ENCODE measurements around the gene HHLA2. TPM values are rescaled to one million over a fixed set of nuclear protein-coding genes. Genes with fewer than 3 reads are reported as not detected.

The HHLA2 gene
- total and polyA plus RNA-seq, 2 experiments from 2014 or later: not detected

DNA sequence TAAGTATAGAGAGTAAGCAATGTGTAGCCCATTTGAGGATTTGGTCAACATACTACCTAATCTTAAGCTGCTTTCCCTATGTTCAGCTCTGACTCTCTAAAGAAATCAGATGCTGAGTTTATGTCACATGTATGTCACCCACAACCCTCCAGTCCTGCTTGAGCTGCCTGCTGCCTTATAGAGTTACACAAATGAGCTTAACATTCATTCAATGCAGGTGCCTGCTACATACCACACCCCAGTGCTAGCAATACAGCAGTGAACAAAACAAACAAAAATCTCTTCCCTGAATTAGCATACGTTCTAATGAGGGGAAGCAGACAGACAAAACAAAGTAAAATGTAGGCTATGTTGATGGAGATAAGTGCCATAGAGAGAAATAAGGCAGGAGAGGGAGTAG is 93.0 kb downstream of the HHLA2 start:
- DNase-seq (ENCODE audit: low spot score) (no peak), ATAC-seq (0 out of 3 replicates have a peak, but pooled peaks have one; percentile 32)
- peaks cover 5% of the 10 kb centered on the region; the same call in 1 of the 2 replicates for H3K4me1 ChIP-seq (ENCODE audit: insufficient read depth)
- H3F3A ChIP-seq (replicated peaks; ENCODE audit: low read depth): no peaks in the 10 kb centered on the region
- H3K4me1 Mint-ChIP-seq: peaks cover 21% of the 10 kb centered on the region
- H3K9me2 ChIP-seq (ENCODE audit: insufficient read depth): 0 out of 2 replicates have a peak, but pooled peaks cover 5% of the 10 kb centered on the region
- H3K27me3 ChIP-seq (ENCODE audit: insufficient read depth): no peaks in the 10 kb centered on the region
- no peak overlapping the region for H3K4me2 ChIP-seq
- no peak overlapping the region for H3K4me3 ChIP-seq
- H2AFZ ChIP-seq: no peak overlapping the region
- no peaks in the 10 kb centered on the region for H3K36me3 Mint-ChIP-seq (ENCODE audit: low read depth)
- H3K79me2 ChIP-seq (replicated peaks; ENCODE audit: insufficient read depth): no peaks in the 10 kb centered on the region
- H4K20me1 ChIP-seq (replicated peaks; ENCODE audit: insufficient read depth): no peaks in the 10 kb centered on the region
- no peaks in the 10 kb centered on the region; the same call in 2 of the 3 replicates for H3K9me3 Mint-ChIP-seq
- H3K4me3 Mint-ChIP-seq: no peak overlapping the region
- no peak for TF ChIP-seq REST (IDR thresholded peaks at IDR 0.05; ENCODE audit: unreplicated experiment)
- TF ChIP-seq STAT1 (IDR thresholded peaks at IDR 0.05; ENCODE audit: unreplicated experiment): no peak
- TF ChIP-seq CREB1 (CRISPR knock-in tag; IDR thresholded peaks at IDR 0.05; ENCODE audit: low read depth): no peak
- no peak for TF ChIP-seq EZH2phosphoT487 (IDR thresholded peaks at IDR 0.05; ENCODE audit: unreplicated experiment)
- TF ChIP-seq POLR2AphosphoS5 (IDR thresholded peaks at IDR 0.05; ENCODE audit: low read depth): no peak
- no peak for TF ChIP-seq ZNF114 (CRISPR knock-in tag; IDR thresholded peaks at IDR 0.05)
- TF ChIP-seq, protein P1, sequence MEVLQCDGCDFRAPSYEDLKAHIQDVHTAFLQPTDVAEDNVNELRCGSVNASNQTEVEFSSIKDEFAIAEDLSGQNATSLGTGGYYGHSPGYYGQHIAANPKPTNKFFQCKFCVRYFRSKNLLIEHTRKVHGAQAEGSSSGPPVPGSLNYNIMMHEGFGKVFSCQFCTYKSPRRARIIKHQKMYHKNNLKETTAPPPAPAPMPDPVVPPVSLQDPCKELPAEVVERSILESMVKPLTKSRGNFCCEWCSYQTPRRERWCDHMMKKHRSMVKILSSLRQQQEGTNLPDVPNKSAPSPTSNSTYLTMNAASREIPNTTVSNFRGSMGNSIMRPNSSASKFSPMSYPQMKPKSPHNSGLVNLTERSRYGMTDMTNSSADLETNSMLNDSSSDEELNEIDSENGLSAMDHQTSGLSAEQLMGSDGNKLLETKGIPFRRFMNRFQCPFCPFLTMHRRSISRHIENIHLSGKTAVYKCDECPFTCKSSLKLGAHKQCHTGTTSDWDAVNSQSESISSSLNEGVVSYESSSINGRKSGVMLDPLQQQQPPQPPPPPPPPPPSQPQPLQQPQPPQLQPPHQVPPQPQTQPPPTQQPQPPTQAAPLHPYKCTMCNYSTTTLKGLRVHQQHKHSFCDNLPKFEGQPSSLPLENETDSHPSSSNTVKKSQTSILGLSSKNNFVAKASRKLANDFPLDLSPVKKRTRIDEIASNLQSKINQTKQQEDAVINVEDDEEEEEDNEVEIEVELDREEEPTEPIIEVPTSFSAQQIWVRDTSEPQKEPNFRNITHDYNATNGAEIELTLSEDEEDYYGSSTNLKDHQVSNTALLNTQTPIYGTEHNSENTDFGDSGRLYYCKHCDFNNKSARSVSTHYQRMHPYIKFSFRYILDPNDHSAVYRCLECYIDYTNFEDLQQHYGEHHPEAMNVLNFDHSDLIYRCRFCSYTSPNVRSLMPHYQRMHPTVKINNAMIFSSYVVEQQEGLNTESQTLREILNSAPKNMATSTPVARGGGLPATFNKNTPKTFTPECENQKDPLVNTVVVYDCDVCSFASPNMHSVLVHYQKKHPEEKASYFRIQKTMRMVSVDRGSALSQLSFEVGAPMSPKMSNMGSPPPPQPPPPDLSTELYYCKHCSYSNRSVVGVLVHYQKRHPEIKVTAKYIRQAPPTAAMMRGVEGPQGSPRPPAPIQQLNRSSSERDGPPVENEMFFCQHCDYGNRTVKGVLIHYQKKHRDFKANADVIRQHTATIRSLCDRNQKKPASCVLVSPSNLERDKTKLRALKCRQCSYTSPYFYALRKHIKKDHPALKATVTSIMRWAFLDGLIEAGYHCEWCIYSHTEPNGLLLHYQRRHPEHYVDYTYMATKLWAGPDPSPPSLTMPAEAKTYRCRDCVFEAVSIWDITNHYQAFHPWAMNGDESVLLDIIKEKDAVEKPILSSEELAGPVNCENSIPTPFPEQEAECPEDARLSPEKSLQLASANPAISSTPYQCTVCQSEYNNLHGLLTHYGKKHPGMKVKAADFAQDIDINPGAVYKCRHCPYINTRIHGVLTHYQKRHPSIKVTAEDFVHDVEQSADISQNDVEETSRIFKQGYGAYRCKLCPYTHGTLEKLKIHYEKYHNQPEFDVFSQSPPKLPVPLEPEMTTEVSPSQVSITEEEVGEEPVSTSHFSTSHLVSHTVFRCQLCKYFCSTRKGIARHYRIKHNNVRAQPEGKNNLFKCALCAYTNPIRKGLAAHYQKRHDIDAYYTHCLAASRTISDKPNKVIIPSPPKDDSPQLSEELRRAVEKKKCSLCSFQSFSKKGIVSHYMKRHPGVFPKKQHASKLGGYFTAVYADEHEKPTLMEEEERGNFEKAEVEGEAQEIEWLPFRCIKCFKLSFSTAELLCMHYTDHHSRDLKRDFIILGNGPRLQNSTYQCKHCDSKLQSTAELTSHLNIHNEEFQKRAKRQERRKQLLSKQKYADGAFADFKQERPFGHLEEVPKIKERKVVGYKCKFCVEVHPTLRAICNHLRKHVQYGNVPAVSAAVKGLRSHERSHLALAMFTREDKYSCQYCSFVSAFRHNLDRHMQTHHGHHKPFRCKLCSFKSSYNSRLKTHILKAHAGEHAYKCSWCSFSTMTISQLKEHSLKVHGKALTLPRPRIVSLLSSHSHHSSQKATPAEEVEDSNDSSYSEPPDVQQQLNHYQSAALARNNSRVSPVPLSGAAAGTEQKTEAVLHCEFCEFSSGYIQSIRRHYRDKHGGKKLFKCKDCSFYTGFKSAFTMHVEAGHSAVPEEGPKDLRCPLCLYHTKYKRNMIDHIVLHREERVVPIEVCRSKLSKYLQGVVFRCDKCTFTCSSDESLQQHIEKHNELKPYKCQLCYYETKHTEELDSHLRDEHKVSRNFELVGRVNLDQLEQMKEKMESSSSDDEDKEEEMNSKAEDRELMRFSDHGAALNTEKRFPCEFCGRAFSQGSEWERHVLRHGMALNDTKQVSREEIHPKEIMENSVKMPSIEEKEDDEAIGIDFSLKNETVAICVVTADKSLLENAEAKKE (CRISPR knock-in tag; IDR thresholded peaks at IDR 0.05): no peak
- TF ChIP-seq, protein P2, sequence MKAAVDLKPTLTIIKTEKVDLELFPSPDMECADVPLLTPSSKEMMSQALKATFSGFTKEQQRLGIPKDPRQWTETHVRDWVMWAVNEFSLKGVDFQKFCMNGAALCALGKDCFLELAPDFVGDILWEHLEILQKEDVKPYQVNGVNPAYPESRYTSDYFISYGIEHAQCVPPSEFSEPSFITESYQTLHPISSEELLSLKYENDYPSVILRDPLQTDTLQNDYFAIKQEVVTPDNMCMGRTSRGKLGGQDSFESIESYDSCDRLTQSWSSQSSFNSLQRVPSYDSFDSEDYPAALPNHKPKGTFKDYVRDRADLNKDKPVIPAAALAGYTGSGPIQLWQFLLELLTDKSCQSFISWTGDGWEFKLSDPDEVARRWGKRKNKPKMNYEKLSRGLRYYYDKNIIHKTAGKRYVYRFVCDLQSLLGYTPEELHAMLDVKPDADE (IDR thresholded peaks at IDR 0.05): no peak
- no peak for TF ChIP-seq JUNB (IDR thresholded peaks at IDR 0.05; ENCODE audit: unreplicated experiment)
- TF ChIP-seq EZH2 (IDR thresholded peaks at IDR 0.05; ENCODE audit: low read depth, unreplicated experiment): no peak
- TF ChIP-seq, protein P3, sequence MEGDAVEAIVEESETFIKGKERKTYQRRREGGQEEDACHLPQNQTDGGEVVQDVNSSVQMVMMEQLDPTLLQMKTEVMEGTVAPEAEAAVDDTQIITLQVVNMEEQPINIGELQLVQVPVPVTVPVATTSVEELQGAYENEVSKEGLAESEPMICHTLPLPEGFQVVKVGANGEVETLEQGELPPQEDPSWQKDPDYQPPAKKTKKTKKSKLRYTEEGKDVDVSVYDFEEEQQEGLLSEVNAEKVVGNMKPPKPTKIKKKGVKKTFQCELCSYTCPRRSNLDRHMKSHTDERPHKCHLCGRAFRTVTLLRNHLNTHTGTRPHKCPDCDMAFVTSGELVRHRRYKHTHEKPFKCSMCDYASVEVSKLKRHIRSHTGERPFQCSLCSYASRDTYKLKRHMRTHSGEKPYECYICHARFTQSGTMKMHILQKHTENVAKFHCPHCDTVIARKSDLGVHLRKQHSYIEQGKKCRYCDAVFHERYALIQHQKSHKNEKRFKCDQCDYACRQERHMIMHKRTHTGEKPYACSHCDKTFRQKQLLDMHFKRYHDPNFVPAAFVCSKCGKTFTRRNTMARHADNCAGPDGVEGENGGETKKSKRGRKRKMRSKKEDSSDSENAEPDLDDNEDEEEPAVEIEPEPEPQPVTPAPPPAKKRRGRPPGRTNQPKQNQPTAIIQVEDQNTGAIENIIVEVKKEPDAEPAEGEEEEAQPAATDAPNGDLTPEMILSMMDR (conservative IDR thresholded peaks at IDR 0.05; ENCODE audit: low read depth in 2 of 2): no peak
- TF ChIP-seq NANOG (IDR thresholded peaks at IDR 0.05; ENCODE audit: borderline replicate concordance): no peak
- no peak for TF ChIP-seq ZNF331 (CRISPR knock-in tag; IDR thresholded peaks at IDR 0.05; ENCODE audit: low read depth)
- no peaks in the 10 kb centered on the region for H3K27me3 Mint-ChIP-seq (ENCODE audit: insufficient read depth, low read depth, poor library complexity)
- no peaks in the 10 kb centered on the region for H3K36me3 ChIP-seq (ENCODE audit: insufficient read depth)
- H3K27ac ChIP-seq (ENCODE audit: low read depth): no peak overlapping the region
- H3K27ac Mint-ChIP-seq: no peak overlapping the region

Measured in GM23338 (cell line).